Fibroblast of villous mesenchyme (primary cell): ENCODE results near the gene FOXO1. TPM values are rescaled to one million over a fixed set of nuclear protein-coding genes. Genes with fewer than 3 reads are reported as not detected.
A peak's percentile ranks its signal among the peaks of the same experiment; 100 is the strongest.

Source experiments
- DNase-seq: peaks from one replicate; pipeline ENCODE4 v3.0.0-alpha.2; 2010; ENCODE audit warnings: low read depth
- H3K4me3 ChIP-seq: 2 replicates; pipeline ENCODE4 v1.5.1; 2011; ENCODE audit warnings: low read depth, mild to moderate bottlenecking, low read length
- total RNA-seq: library from RNA; depleted of rRNA; stranded (reverse); fragments of >200 nt; gene quantifications from 2 replicates; pipeline ENCODE4 v1.2.3, GENCODE V29; 2012
- TF ChIP-seq, protein P1 (sequence below): IDR thresholded peaks from 2 replicates; pipeline ENCODE4 v1.5.1; 2012; ENCODE audit warnings: low read depth, mild to moderate bottlenecking, low read length; ENCODE audit not compliant: insufficient read depth

Gene FOXO1
- total RNA-seq, 1 donor = 9.5 TPM

DNA sequence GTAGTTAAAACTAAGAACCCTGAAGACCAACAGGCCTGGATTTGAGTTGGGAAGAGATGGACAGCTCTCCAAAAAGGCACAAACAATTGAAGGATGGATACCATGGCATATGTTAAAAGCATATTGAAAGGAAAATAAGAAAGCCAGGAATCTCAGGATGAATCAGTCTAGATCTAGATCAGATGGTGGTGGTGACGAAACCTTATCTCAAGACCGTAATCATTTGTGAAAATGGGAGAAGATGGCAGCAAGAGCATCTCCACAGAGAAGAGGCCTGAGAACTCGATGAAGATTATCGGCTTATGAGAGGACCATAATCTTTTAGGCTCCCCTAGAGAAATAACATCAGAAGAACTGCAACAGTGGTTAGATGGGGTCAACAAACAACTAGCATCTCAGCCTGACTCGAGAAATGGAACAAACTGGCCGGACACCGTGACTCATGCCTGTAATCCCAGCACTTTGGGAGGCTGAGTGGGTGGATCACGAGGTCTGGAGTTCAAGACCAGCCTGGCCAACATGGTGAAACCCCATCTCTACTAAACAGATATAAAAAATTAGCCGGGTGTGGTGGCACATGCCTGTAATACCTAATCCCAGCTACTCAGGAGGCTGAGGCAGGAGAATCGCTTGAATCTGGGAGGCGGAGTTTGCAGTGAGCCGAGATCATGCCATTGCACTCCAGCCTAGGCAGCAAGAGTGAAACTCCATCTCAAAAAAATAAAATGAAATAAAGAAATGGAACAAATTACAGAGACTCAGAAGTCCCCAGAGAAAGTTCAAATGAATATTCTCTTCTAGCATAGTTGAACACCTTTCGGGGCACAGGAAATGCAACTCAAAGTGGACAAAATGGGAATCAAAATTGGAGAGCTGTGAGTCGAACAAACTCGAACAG lies 47.6 kb downstream of the FOXO1 start:
- TF ChIP-seq, protein P1, sequence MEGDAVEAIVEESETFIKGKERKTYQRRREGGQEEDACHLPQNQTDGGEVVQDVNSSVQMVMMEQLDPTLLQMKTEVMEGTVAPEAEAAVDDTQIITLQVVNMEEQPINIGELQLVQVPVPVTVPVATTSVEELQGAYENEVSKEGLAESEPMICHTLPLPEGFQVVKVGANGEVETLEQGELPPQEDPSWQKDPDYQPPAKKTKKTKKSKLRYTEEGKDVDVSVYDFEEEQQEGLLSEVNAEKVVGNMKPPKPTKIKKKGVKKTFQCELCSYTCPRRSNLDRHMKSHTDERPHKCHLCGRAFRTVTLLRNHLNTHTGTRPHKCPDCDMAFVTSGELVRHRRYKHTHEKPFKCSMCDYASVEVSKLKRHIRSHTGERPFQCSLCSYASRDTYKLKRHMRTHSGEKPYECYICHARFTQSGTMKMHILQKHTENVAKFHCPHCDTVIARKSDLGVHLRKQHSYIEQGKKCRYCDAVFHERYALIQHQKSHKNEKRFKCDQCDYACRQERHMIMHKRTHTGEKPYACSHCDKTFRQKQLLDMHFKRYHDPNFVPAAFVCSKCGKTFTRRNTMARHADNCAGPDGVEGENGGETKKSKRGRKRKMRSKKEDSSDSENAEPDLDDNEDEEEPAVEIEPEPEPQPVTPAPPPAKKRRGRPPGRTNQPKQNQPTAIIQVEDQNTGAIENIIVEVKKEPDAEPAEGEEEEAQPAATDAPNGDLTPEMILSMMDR = no peak
- no peak for DNase-seq
- H3K4me3 ChIP-seq = no peak overlapping the region

DNA sequence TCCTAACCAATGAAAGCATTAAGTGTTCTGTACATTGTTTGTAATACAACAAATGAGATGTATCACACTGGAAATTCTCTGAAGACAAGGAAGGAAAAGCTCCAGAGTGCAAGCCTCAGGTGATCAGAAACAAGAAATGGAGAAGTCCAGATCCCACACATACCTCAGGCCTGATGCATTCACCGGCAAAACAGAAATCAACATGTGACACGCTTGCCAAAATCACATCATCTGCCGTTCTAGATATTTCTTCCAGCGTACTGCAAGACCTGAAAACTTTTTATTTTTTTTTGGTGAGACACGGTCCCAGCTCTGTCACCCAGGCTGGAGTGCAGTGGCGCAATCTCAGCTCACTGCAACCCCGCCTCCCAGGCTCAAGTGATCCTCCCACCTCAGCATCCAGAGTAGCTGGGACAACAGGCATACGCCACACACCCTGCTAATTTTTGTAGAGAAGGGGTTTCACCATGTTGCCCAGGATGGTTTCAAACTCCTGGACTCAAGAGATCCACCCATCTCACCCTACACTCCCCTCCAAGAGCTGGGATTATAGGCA lies 48.6 kb downstream of the FOXO1 start:
- TF ChIP-seq, protein P1 = no peak
- H3K4me3 ChIP-seq = no peak overlapping the region
- DNase-seq = no peak

DNA sequence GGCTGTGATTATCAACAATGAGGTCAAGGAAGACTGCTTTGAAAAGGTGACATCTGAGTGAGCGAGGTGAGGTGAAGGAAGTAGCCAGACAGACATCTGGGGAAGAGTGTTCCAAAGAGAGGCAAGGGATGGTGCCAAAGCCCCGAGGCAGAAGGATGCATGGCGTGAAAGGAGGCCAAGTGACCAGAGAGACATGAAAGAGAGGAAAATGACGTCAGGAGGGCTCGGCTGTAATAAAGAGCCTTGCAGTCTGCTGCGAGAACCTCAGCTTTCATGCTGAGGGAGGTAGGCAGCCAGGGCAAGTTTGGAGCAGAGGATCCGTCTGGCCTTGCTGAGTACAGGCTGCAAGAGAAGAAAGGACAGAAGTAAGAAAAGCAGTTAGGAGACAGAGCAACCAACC lies 50.8 kb downstream of the FOXO1 start:
- DNase-seq = peak; percentile 31
- no peak overlapping the region for H3K4me3 ChIP-seq
- TF ChIP-seq, protein P1 = no peak

DNA sequence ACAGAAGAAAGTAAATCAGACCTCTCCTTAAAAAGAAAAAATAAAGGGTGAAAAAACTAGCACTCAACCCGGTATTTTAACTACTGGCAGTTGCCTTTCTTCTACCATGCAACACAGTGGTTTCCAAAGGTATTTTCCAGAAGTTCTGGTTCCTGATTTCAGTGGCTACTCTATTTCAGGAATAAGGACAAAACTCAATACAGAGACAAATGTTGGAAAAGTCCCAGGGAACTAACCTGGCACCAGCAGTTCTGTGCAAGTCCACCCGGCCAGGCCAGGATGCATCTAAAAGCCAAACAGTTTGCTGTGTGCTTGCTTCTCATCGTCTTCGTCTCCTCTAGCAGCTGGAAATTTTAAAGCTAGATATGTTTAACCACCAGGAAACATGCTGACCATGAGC lies 52.5 kb downstream of the FOXO1 start:
- no peak overlapping the region for H3K4me3 ChIP-seq
- TF ChIP-seq, protein P1 = no peak
- no peak for DNase-seq

DNA sequence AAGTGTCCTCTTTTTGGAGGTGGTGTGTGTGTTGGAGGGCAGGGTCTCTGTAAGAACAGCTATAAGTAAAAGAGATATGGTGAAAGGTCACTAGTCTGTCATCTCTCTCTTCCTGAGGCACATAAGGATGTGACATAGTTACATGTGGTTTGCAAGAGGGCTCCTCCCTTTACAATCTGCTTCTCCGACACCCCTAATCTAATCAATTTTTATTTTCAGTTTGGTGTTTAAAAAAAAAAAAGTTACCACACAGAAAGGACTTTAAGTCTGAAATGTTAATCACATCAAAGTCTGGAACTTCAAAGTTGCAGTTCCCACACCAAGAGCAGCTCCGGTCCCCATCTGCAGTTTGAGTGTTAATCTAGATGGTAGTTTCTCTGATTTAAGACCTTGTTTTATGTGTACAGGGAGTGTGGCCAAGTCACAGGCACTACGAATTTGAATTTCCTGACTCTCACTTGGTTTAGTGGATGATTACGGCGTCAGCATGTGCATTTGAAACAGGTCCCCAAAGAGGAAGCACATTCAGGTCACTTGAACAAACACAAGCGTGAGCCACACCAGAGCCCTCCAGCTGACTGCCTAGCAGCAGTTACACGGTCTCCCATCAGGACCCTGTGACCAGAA lies 53.1 kb downstream of the FOXO1 start:
- peak; percentile 59 for DNase-seq

DNA sequence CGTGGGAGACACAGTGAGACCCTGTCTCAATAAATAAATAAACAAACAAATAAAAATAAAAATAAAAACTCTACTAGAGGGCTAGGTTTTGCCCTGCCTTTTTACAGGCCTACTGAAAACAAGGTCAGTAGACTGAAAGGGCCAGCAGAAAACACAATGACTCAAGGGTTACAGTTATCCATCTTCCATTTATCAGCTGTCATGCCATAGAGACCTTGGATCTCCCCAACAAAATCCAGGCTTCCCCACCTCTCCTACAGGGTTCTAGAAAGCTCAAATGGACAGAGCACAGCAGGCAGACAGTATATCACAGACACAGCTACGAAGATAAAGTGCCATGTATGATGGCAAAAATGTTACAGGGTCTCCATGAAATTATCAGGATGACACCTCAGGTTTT lies 54.4 kb downstream of the FOXO1 start:
- DNase-seq = no peak
- no peak overlapping the region for H3K4me3 ChIP-seq
- TF ChIP-seq, protein P1 = no peak

More for the DNA sequence above, 53.1 kb downstream of the FOXO1 start:
- TF ChIP-seq, protein P1 = no peak
- H3K4me3 ChIP-seq = no peak overlapping the region
